PFSK-1 (cell line): Measurements from ENCODE around the gene SLC27A6.

Source experiments
- FOXP2 ChIP-seq: optimal IDR thresholded peaks from 2 replicates; pipeline ENCODE3; 2011; ENCODE audit warnings: borderline replicate concordance, control low read depth, inconsistent platforms; ENCODE audit not compliant: insufficient read depth; ENCODE audit errors: extremely low read length, extremely low read depth
- POLR2AphosphoS5 ChIP-seq: IDR thresholded peaks from 2 replicates; pipeline ENCODE4 v1.6.1; 2012; ENCODE audit warnings: low read depth, mild to moderate bottlenecking, control low read depth, low read length, moderate library complexity
- REST ChIP-seq, 2 experiments: IDR thresholded peaks; 2 replicates each; pipeline versions ENCODE4 v1.6.1 to v1.8.0; 2011 to 2012; ENCODE audit warnings: low read depth in 2 of 2, low read length in 2 of 2, control low read depth in 1 of 2, inconsistent platforms in 1 of 2, mild to moderate bottlenecking in 1 of 2, moderate library complexity in 1 of 2; ENCODE audit not compliant: insufficient read depth in 1 of 2
- TAF1 ChIP-seq: IDR thresholded peaks from 2 replicates; pipeline ENCODE4 v1.6.1; 2012; ENCODE audit warnings: low read length, control low read depth, borderline replicate concordance; ENCODE audit not compliant: insufficient read depth

GRCh38 chr5:129080766-129081165, 115.5 kb downstream of the SLC27A6 start:
- TF ChIP-seq POLR2AphosphoS5, result no peak
- TF ChIP-seq TAF1, result no peak
- TF ChIP-seq REST (IDR thresholded peaks at IDR 0.05; ENCODE audit: insufficient read depth in 1 of 2, low read depth in 2 of 2, low read length in 2 of 2), result no peak
- TF ChIP-seq FOXP2, result no peak
